HEK293T (cell line): Measurements from ENCODE around the gene C16orf74.

ENCODE experiments used
- CTCF ChIA-PET: fragments of 350-600 bp; formaldehyde crosslinking; extraction: SDS; loops from one replicate; lab custom pipeline; 2021; ENCODE audit warnings: antibody characterized with exemption, inconsistent platforms; lab: Yijun Ruan, JAX
- POLR2A ChIA-PET: fragments of 350-600 bp; formaldehyde crosslinking; extraction: SDS; loops from one replicate; lab custom pipeline; 2020; ENCODE audit warnings: antibody characterized with exemption, inconsistent platforms; lab: Yijun Ruan, JAX
- DNase-seq: peaks from one replicate; pipeline ENCODE4 v3.0.0; 2012; ENCODE audit warnings: mixed read lengths; ENCODE audit errors: extremely low spot score
- ARNT ChIP-seq: fragments of 450-650 bp; IDR thresholded peaks from 2 replicates; pipeline ENCODE4 v1.6.1; 2017; ENCODE audit warnings: mild to moderate bottlenecking
- BHLHE40 ChIP-seq: fragments of 450-650 bp; IDR thresholded peaks from 2 replicates; pipeline ENCODE4 v1.6.1; 2016; ENCODE audit warnings: mild to moderate bottlenecking, moderate library complexity, borderline replicate concordance
- CTBP1 ChIP-seq: fragments of 450-650 bp; IDR thresholded peaks from 2 replicates; pipeline ENCODE4 v1.6.1; 2016; ENCODE audit warnings: borderline replicate concordance
- ELF4 ChIP-seq: fragments of 450-650 bp; IDR thresholded peaks from 2 replicates; pipeline ENCODE4 v1.6.1; 2017; ENCODE audit warnings: antibody characterized with exemption
- FOXA1 ChIP-seq: fragments of 450-650 bp; IDR thresholded peaks from 2 replicates; pipeline ENCODE4 v1.6.1; 2016; ENCODE audit warnings: mild to moderate bottlenecking
- FOXK2 ChIP-seq: fragments of 450-650 bp; IDR thresholded peaks from 2 replicates; pipeline ENCODE4 v1.6.1; 2016; ENCODE audit warnings: mild to moderate bottlenecking
- FOXM1 ChIP-seq: fragments of 450-650 bp; IDR thresholded peaks from 2 replicates; pipeline ENCODE4 v1.6.1; 2017; ENCODE audit warnings: mild to moderate bottlenecking, borderline replicate concordance
- HDGF ChIP-seq: fragments of 450-650 bp; IDR thresholded peaks from 2 replicates; pipeline ENCODE4 v1.6.1; 2017; ENCODE audit warnings: antibody characterized with exemption, borderline replicate concordance
- L3MBTL2 ChIP-seq: fragments of 450-650 bp; conservative IDR thresholded peaks from 2 replicates; pipeline ENCODE4 v1.6.1; 2016; ENCODE audit warnings: mild to moderate bottlenecking
- LEF1 ChIP-seq: fragments of 450-650 bp; IDR thresholded peaks from 2 replicates; pipeline ENCODE4 v1.6.1; 2017; ENCODE audit warnings: mild to moderate bottlenecking, borderline replicate concordance
- NFRKB ChIP-seq: fragments of 450-650 bp; IDR thresholded peaks from 2 replicates; pipeline ENCODE4 v1.6.1; 2016; ENCODE audit warnings: mild to moderate bottlenecking, moderate library complexity
- SP1 ChIP-seq: fragments of 450-650 bp; IDR thresholded peaks from 2 replicates; pipeline ENCODE4 v1.6.1; 2017
- SUZ12 ChIP-seq: fragments of 450-650 bp; IDR thresholded peaks from 2 replicates; pipeline ENCODE4 v1.6.1; 2016; ENCODE audit warnings: mild to moderate bottlenecking
- TARDBP ChIP-seq: fragments of 450-650 bp; IDR thresholded peaks from 2 replicates; pipeline ENCODE4 v1.6.1; 2016
- ZNF384 ChIP-seq: fragments of 450-650 bp; IDR thresholded peaks from 2 replicates; pipeline ENCODE4 v1.6.1; 2016
- TF ChIP-seq, protein P1 (sequence below): fragments of 450-650 bp; IDR thresholded peaks from 2 replicates; pipeline ENCODE4 v1.6.1; 2016

C16orf74 gene

DNA sequence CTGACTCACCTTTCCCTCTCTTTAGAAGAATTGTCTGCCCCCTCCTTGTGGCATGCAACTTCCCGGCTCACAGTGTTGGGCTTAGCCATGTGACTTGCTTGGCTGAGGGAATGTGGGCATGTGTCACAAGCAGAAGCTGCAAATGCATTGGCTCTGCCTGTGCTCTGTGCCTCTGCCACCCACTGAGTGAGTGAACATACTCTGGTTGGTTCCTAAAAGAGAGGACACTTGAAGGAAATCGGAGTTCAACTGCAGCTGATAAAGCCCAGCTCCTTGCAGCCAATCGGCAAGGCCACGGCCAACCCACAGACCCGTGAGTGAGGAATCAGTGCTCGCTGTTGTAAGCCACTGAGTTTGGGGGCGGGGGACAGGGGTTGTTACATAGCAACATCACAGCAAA is 51.3 kb downstream of the C16orf74 start:
- ChIA-PET CTCF (no interaction called here), POLR2A (no interaction called here)
- no peak for DNase-seq
- TF ChIP-seq FOXA1 (no peak), TARDBP (no peak), FOXM1 (no peak)

DNA sequence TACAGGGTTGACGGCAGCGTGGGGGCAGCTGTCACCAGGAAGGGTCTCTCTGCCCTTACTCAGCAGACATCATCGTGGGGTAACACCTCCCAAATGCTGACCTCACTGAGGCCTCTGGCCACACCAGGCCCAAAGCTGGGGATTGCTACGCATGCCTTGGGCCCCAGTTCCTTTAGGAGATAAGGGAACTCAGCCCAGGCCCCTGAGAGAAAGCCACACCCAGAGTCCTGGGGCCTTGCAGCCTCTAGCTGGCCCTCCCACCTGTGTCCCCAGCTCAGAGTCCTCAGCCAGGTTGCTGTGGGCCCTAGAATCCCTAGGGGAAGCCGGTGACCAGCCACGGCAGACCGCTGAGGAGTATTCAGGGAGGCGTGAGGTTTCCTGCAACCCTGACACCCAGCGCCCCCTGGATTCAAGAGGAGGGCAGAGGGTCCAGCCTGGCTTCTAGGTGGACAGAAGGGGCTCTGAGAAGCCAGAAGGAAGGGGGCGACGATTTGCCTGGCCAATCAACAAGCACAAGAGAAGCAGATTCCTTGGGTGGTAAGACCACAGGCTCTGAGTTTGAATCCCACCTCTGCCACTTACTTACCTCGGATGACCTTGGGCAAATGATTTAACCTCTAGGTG is 51.8 kb downstream of the C16orf74 start:
- ChIA-PET POLR2A (no interaction called here), CTCF (interaction anchor here (1.4 kb wide), 1 partner anchor 19 kb away, joined by 3 read pairs; no protein-coding TSS in a partner anchor)

DNA sequence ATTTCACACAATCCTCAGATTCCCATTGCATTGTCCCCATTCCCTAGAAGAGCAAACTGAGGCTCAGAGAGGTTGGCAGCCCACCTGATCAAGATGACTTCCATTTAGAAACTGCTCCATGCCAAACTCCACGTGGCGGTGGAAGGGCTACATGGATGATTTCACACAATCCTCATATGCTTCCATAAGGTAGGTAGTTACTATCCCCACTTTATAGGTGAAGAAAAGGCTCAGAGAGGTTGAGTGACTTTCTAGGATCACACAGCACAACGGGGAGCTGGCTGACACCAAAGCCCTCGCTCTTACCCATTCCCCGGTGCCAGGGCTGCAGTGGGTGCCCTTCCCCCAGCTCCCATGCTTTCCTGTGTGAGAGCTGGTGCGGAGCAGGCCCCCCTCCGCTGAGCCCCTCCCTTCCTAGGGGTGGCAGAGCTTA is 52.4 kb downstream of the C16orf74 start:
- DNase-seq: no peak
- CTCF ChIA-PET: interaction anchor here (1.4 kb wide), 1 partner anchor 19 kb away, joined by 3 read pairs; no protein-coding TSS in a partner anchor
- POLR2A ChIA-PET: no interaction called here
- no peak for TF ChIP-seq NFRKB
- no peak for TF ChIP-seq TARDBP
- no peak for TF ChIP-seq CTBP1
- no peak for TF ChIP-seq L3MBTL2
- no peak for TF ChIP-seq ZNF384
- no peak for TF ChIP-seq FOXK2
- no peak for TF ChIP-seq ELF4
- TF ChIP-seq ARNT: no peak
- no peak for TF ChIP-seq SP1
- no peak for TF ChIP-seq FOXM1
- TF ChIP-seq FOXA1: no peak
- TF ChIP-seq LEF1: no peak
- no peak for TF ChIP-seq HDGF

More for the DNA sequence above, 51.8 kb downstream of the C16orf74 start:
- TF ChIP-seq NFRKB: no peak
- TF ChIP-seq FOXK2: no peak
- TF ChIP-seq SP1: no peak
- TF ChIP-seq SUZ12: no peak
- no peak for TF ChIP-seq ZNF384
- TF ChIP-seq LEF1: no peak
- TF ChIP-seq CTBP1: no peak
- no peak for TF ChIP-seq ELF4
- no peak for DNase-seq

DNA sequence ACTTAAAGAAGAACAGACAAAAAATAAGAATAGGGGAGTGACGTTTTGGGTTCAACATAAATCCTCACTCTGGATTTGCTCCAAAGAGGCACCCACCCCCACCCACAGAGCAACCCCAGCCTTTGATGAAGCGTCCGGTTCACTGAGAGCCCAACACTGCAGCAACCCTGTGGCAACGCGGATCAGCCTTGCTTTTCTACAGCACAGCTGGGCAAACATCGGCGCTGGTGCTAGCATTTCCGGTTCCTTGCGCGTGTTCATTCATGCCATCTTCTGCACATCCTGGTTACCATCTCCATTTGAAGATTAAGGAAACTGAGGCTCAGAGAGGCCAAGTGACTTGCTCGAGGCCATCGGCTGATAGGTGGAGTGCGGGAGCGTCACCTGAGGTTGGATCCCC is 53.5 kb downstream of the C16orf74 start:
- ChIA-PET CTCF (no interaction called here), POLR2A (no interaction called here)
- TF ChIP-seq CTBP1 (no peak), HDGF (no peak), NFRKB (no peak), TARDBP (no peak), LEF1 (no peak), SP1 (no peak), SUZ12 (no peak)
- DNase-seq: no peak

DNA sequence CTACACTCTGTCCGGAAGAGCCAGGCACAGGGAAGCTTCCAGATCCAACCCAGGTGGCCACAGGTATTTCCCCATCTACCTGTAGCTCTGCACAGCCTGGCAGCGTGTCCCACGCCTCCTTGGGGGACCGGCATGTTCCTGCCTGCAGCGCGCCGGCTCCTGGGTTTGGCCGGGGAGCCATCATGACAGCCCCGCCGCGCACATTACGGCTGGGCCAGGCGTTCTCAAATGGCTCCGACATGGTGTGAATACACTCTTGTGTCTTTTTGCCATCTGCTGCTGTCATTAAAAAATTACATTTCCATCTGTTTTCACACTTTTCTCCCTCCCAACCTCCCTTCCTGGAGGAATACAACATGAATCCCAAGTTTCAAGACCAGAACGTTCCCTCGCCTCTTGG is 54.1 kb downstream of the C16orf74 start:
- CTCF ChIA-PET: interaction anchor here (0.6 kb wide), 1 partner anchor 661 kb away, joined by 4 read pairs; no protein-coding TSS in a partner anchor
- POLR2A ChIA-PET: no interaction called here
- no peak for DNase-seq
- no peak for TF ChIP-seq HDGF

DNA sequence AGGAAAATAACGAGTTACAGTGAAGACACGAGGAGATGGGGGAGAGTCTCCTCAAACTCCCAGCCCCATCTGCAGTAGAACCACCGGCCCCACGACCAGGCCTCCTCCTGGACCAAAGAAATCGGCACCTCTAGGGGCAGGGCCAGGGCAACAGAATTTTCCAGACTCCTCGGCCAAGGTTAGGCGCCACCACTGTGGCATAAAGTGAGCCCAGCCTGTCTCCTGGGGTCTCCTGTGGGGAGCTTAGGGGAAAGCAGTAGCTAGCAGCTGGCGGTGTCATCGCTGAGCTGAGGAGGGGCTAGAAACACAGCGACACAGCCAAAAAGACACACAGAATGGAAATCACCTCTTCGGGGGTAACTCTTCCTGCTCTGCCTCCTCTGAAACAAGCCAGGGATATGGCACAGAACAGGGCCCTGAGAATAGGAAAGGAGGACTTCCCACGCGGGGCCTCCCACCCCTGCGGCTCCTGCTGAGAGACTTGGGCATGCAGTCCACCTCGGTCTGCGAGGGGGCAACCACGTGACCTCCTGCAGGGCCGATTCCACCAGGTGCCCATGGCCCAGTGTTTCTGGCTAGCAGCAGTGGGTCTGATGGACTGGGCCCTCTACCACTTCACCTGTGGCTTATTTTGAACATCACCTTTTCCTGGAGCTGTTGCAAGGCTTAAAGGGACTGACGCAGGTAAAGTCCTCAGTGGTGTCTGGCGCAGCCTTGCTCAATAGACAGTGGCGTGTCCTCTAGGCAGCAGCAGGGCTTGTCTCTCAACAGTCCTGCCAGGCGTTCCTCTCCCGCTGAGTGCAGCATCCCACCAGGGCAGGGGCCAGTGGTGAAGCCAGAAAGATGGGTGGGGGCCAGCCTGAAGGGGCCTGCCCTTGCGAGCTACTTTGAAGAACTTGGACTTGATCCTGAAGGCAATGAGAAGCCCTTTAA is 55.4 kb downstream of the C16orf74 start:
- CTCF ChIA-PET: no interaction called here

DNA sequence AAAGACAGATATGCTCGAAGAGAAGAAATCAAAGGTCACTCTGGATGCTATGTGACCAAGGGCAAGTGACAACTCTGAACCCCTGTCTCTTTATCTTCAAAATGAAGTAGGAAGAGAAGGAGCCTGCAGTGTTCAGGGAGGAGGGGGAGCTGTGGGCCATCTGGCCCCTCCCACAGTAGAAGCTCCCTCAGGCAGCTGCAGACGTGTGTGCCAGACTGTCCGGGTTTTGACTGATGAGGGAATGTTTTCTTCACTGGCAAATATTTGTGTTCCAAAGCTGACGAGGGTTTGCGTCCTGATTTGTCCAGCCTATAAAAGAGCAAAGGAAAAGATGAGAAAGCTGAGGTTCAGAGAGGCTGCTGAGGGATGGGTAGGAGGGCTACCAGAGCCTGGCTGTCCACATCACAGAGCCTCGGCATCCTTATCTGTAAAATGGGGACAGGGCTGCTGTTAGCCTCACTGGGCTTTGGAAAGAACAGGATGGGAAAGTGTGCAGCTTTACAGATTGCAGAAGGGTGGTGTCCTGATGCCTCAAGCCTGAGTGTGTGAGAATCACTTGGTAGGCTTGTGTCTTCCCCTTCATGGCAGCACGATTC is 60.3 kb downstream of the C16orf74 start:
- DNase-seq: no peak
- POLR2A ChIA-PET: no interaction called here
- CTCF ChIA-PET: no interaction called here
- TF ChIP-seq, protein P1, sequence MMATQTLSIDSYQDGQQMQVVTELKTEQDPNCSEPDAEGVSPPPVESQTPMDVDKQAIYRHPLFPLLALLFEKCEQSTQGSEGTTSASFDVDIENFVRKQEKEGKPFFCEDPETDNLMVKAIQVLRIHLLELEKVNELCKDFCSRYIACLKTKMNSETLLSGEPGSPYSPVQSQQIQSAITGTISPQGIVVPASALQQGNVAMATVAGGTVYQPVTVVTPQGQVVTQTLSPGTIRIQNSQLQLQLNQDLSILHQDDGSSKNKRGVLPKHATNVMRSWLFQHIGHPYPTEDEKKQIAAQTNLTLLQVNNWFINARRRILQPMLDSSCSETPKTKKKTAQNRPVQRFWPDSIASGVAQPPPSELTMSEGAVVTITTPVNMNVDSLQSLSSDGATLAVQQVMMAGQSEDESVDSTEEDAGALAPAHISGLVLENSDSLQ: no peak
- TF ChIP-seq FOXA1: no peak
- no peak for TF ChIP-seq NFRKB
- no peak for TF ChIP-seq BHLHE40
- no peak for TF ChIP-seq CTBP1
- no peak for TF ChIP-seq FOXK2
- no peak for TF ChIP-seq TARDBP
- no peak for TF ChIP-seq FOXM1
- TF ChIP-seq SP1: no peak
- no peak for TF ChIP-seq ZNF384

More for the DNA sequence above, 55.4 kb downstream of the C16orf74 start:
- DNase-seq: no peak
- POLR2A ChIA-PET: no interaction called here
- no peak for TF ChIP-seq SUZ12
- TF ChIP-seq, protein P1: no peak
